Epithelial cell of proximal tubule (primary cell): ENCODE results near the gene ECM1. TPM values are rescaled to one million over a fixed set of nuclear protein-coding genes. Genes with fewer than 3 reads are reported as not detected.
A peak's percentile ranks its signal among the peaks of the same experiment; 100 is the strongest.

Source experiments
- DNase-seq: peaks from one replicate; pipeline ENCODE4 v3.0.0-alpha.2; 2011; ENCODE audit warnings: low read depth
- H3K4me3 ChIP-seq: 2 replicates; pipeline ENCODE4 v1.5.1; 2011; ENCODE audit warnings: low read depth, mild to moderate bottlenecking, low read length
- total RNA-seq: library from RNA; depleted of rRNA; stranded (reverse); fragments of >200 nt; gene quantifications from 2 replicates; pipeline ENCODE4 v1.2.3, GENCODE V29; 2015
- TF ChIP-seq, protein P1 (sequence below): conservative IDR thresholded peaks from 2 replicates; pipeline ENCODE4 v1.5.1; 2012; ENCODE audit warnings: low read depth, mild to moderate bottlenecking, low read length

The ECM1 gene
- 5.7 and 13.1 TPM in 2 replicates for total RNA-seq

DNA sequence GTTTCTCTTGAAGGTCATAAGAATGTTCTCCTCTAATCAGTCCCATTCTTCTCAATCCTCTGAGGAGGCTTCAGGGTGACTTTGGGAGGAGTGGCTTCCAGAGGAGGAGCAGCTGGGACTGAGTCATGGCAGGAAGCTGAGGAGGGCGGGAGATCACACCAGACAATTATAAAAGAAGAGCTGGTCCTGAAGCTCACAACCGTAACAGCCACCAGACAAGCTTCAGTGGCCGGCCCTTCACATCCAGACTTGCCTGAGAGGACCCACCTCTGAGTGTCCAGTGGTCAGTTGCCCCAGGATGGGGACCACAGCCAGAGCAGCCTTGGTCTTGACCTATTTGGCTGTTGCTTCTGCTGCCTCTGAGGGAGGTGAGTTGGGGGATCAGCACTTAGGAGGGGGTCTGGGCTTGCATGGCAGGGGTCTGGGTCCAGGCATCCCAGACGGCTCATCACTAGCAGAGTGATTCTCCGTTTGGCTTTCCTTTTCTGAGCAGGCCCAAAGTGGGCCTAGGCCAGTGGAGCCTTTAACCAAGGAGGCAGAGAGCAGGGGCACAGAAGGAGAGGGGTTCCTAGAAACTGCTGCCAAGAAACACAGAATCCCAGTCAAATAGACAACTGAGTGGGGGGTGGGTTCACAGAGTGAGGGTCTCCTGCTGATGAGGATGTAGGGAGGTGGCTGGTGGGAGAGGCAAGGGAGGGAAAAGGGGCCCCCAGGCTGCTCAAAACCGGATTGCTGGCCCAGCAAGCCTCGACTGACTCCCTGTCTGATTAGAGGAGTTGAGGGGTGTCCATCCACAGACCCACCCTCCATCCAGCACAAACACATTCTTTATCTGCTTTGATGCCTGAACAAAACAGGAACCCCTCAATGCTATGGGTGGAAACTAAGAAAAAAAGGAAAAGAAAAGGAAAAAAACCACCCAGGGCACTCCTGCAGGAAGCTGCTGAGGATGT is at the start of gene ECM1:
Gene ECM1, plus strand, starts transcription at position 198 of the 953 bp plus-strand sequence. Its CDS starts 101 bp downstream, at position 299.
- peak within 1 kb of the TSS; percentile 3 for H3K4me3 ChIP-seq
- no peak for DNase-seq
- TF ChIP-seq, protein P1, sequence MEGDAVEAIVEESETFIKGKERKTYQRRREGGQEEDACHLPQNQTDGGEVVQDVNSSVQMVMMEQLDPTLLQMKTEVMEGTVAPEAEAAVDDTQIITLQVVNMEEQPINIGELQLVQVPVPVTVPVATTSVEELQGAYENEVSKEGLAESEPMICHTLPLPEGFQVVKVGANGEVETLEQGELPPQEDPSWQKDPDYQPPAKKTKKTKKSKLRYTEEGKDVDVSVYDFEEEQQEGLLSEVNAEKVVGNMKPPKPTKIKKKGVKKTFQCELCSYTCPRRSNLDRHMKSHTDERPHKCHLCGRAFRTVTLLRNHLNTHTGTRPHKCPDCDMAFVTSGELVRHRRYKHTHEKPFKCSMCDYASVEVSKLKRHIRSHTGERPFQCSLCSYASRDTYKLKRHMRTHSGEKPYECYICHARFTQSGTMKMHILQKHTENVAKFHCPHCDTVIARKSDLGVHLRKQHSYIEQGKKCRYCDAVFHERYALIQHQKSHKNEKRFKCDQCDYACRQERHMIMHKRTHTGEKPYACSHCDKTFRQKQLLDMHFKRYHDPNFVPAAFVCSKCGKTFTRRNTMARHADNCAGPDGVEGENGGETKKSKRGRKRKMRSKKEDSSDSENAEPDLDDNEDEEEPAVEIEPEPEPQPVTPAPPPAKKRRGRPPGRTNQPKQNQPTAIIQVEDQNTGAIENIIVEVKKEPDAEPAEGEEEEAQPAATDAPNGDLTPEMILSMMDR: no peak

DNA sequence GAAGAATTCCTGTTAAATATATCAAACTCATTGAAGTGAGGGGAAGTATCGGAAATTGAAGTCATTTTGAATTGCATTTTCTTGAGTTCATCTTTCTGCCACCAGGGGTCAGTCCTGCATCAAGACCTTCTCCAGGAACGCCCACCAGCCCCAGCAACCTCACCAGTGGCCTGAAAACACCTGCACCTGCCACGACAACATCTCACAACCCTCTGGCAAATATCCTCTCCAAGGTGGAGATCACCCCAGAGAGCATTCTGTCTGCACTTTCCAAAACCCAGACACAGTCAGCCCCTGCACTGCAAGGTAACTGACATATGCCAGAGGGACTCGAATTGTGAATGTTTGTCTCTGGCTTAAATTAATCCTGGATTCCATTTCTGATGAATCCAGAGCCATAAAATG is 43.5 kb upstream of the ECM1 start:
- no peak for DNase-seq
- no peak overlapping the region for H3K4me3 ChIP-seq
- TF ChIP-seq, protein P1: peak; percentile 80

DNA sequence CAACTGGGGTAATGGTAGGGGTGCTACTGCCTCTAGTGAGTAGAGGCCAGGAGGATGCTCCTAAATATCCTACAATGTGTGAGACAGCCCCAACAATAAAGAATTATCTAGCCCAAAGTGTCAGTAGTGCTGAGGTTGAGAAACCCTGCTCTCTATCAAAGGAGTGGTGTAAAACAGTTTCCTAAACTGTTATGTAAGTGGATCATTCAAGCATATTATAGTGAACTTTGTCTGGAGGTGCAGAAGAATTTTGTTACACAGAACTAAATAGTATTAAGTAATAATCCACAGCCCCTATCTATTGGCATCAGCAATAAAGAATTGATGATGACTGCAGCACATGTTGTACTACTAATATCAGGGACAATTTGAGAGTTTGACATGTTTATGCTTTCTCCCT is 40.9 kb upstream of the ECM1 start:
- H3K4me3 ChIP-seq: no peak overlapping the region
- TF ChIP-seq, protein P1: no peak

DNA sequence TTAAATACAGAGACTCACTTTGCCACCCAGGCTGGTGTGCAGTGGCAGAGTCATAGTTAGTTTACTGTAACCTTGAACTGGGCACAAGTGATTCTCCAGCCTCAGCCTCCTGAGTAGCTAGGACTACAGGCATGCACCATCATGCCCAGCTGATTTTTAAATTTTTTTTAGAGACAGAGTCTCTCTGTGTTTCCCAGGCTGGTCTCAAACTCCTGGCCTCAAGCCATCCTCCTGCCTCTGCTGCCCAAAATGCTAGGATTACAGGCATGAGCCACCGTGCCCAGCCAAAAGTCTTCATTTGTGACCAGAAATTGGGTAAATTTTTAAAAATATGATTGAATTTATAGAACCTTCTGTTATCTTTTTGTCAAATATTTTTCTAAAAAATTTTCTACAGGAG is 38.6 kb upstream of the ECM1 start:
- no peak for DNase-seq
- no peak overlapping the region for H3K4me3 ChIP-seq

More for the DNA sequence above, 40.9 kb upstream of the ECM1 start:
- DNase-seq: no peak

DNA sequence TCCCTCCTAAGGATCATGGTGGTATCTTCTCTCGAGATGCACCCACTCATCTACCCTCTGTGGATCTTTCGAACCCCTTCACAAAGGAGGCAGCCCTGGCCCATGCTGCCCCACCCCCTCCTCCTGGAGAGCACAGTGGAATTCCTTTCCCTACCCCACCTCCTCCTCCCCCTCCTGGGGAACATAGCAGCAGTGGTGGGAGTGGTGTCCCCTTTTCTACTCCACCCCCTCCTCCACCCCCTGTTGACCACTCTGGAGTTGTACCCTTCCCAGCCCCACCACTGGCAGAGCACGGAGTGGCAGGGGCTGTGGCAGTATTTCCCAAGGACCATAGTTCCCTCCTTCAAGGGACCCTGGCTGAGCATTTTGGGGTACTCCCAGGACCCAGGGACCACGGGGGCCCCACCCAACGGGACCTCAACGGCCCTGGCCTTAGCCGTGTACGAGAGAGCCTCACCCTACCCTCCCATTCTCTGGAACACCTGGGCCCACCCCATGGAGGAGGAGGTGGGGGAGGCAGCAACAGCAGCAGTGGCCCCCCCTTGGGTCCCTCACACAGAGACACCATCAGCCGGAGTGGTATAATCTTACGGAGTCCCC is 35.2 kb upstream of the ECM1 start:
- H3K4me3 ChIP-seq: no peak overlapping the region
- DNase-seq: no peak

More for the DNA sequence above, 38.6 kb upstream of the ECM1 start:
- TF ChIP-seq, protein P1: no peak

DNA sequence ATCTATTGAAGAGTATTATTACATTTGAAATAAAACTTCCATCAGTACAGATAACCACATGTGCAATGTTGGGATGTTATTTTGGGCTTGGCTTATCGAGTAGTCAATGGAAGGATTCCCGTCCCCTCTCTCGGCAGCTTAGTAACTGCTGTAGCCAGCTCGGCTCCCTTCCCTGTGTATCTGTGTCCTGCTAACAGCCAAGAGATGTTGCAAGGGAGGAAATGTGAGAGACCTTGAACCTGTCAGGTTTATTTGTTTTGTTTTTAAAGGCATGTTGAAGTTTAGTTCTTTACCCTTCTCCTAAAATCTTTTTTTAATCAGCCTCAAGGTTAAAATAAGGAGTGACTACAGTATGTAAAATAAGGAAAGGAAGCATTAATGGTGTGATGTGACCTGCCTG is 34.2 kb upstream of the ECM1 start:
- H3K4me3 ChIP-seq: no peak overlapping the region
- DNase-seq: no peak
- TF ChIP-seq, protein P1: no peak

More for the DNA sequence above, 35.2 kb upstream of the ECM1 start:
- TF ChIP-seq, protein P1: no peak
